GM19467 (cell line): ENCODE results near the gene PLA2G4E.
A peak's percentile ranks its signal among the peaks of the same experiment; 100 is the strongest.

Source experiments
- ATAC-seq: cut with Tn5 transposase; IDR thresholded peaks from one replicate; pipeline ENCODE4 v1.9.1; 2021; ENCODE audit warnings: mild to moderate bottlenecking, moderate library complexity; ENCODE audit not compliant: unreplicated experiment

The PLA2G4E gene

GRCh38 chr15:42020713-42021273, at the start of gene PLA2G4E:
PLA2G4E (minus strand) TSS chr15:42021042; CDS start chr15:42021030, 12 bp downstream.
- ATAC-seq, result no peak

GRCh38 chr15:42070279-42070975, 49.6 kb upstream of the PLA2G4E start:
- ATAC-seq, result no peak

GRCh38 chr15:42069496-42070278, 48.8 kb upstream of the PLA2G4E start:
- ATAC-seq, result no peak

GRCh38 chr15:42069025-42069424, 48.2 kb upstream of the PLA2G4E start:
- ATAC-seq, result no peak

- no peak for ATAC-seq
These were observed 47.8 kb upstream of the PLA2G4E start for GRCh38 chr15:42068601-42069000.

GRCh38 chr15:42066764-42067415, 46.0 kb upstream of the PLA2G4E start:
- no peak for ATAC-seq

GRCh38 chr15:42065468-42065867, 44.6 kb upstream of the PLA2G4E start:
- ATAC-seq, result no peak

GRCh38 chr15:42065033-42065432, 44.2 kb upstream of the PLA2G4E start:
- peak; percentile 60 for ATAC-seq

- ATAC-seq, result no peak
These were observed 43.4 kb upstream of the PLA2G4E start for GRCh38 chr15:42064271-42064670.

GRCh38 chr15:42063122-42063848, 42.4 kb upstream of the PLA2G4E start:
- no peak for ATAC-seq

GRCh38 chr15:42062284-42062806, 41.5 kb upstream of the PLA2G4E start:
- ATAC-seq, result no peak

GRCh38 chr15:42060797-42061196, 40.0 kb upstream of the PLA2G4E start:
- ATAC-seq, result no peak

- no peak for ATAC-seq
These were observed 39.6 kb upstream of the PLA2G4E start for GRCh38 chr15:42060477-42060763.

GRCh38 chr15:42059661-42060476, 39.0 kb upstream of the PLA2G4E start:
- no peak for ATAC-seq

- no peak for ATAC-seq
These were observed 37.9 kb upstream of the PLA2G4E start for GRCh38 chr15:42058791-42059190.

GRCh38 chr15:42057799-42058646, 37.2 kb upstream of the PLA2G4E start:
- no peak for ATAC-seq

GRCh38 chr15:42056934-42057798, 36.3 kb upstream of the PLA2G4E start:
- no peak for ATAC-seq

- no peak for ATAC-seq
These were observed 33.1 kb upstream of the PLA2G4E start for GRCh38 chr15:42053914-42054313.
